ENCODE measurements around the gene EPB42.
"Not testable (repeated sequence)": the region's sequence is repeated elsewhere in the genome, so short reads cannot be mapped to it uniquely, and the experiment has no call there.

EPB42 gene

GRCh38 chr15:43185157-43186002, 35.4 kb downstream of the EPB42 start, which contains the start of gene CCNDBP1:
CCNDBP1 (plus strand) TSS chr15:43185403; CDS start chr15:43185499, 96 bp downstream.
- DNase-seq (ENCODE audit: low read depth, low spot score), result peak; percentile 97

- DNase-seq (ENCODE audit: low read depth, low spot score), result no peak
These were observed 36.3 kb downstream of the EPB42 start for GRCh38 chr15:43184407-43185124.

GRCh38 chr15:43183270-43183669, 37.5 kb downstream of the EPB42 start:
- DNase-seq (ENCODE audit: low read depth, low spot score), result no peak

GRCh38 chr15:43177147-43177546, 43.7 kb downstream of the EPB42 start:
- DNase-seq (ENCODE audit: low read depth, low spot score), result not testable (repeated sequence)

GRCh38 chr15:43175656-43176309, 45.0 kb downstream of the EPB42 start:
- DNase-seq (ENCODE audit: low read depth, low spot score), result not testable (repeated sequence)

- no peak for DNase-seq (ENCODE audit: low read depth, low spot score)
These were observed 50.9 kb downstream of the EPB42 start for GRCh38 chr15:43169888-43170287.

GRCh38 chr15:43168192-43169107, 52.4 kb downstream of the EPB42 start:
- DNase-seq (ENCODE audit: low read depth, low spot score), result peak; percentile 8

GRCh38 chr15:43167261-43167660, 53.6 kb downstream of the EPB42 start:
- not testable (repeated sequence) for DNase-seq (ENCODE audit: low read depth, low spot score)

GRCh38 chr15:43165801-43166325, 55.0 kb downstream of the EPB42 start:
- no peak for DNase-seq (ENCODE audit: low read depth, low spot score)

GRCh38 chr15:43153269-43153668, 67.5 kb downstream of the EPB42 start:
- no peak for DNase-seq (ENCODE audit: low read depth, low spot score)

GRCh38 chr15:43151688-43152087, 69.1 kb downstream of the EPB42 start:
- DNase-seq (ENCODE audit: low read depth, low spot score), result no peak

GRCh38 chr15:43150191-43150929, 70.5 kb downstream of the EPB42 start:
- no peak for DNase-seq (ENCODE audit: low read depth, low spot score)
